ENCODE results near the gene ETFB.
"Not testable (repeated sequence)": the region's sequence is repeated elsewhere in the genome, so short reads cannot be mapped to it uniquely, and the experiment has no call there.

GRCh38 chr19:51399936-51400335 is 33.7 kb upstream of the ETFB start:
- TF ChIP-seq MXI1 (IDR thresholded peaks at IDR 0.05; ENCODE audit: low read depth, low read length); RAD21 (IDR thresholded peaks at IDR 0.05; ENCODE audit: low read length); CTCF (IDR thresholded peaks at IDR 0.05); EZH2phosphoT487 (IDR thresholded peaks at IDR 0.05; ENCODE audit: borderline replicate concordance, low read depth); GABPA (IDR thresholded peaks at IDR 0.05; ENCODE audit: low read depth): not testable (repeated sequence)
